ENCODE data around the gene PRDM16. TPM values are rescaled to one million over a fixed set of nuclear protein-coding genes. Genes with fewer than 3 reads are reported as not detected.

PRDM16 gene
- total and polyA plus RNA-seq, 2 of the 4 experiments (the other 2 are of a cell fraction), result 0.02 TPM; not detected in 1

DNA sequence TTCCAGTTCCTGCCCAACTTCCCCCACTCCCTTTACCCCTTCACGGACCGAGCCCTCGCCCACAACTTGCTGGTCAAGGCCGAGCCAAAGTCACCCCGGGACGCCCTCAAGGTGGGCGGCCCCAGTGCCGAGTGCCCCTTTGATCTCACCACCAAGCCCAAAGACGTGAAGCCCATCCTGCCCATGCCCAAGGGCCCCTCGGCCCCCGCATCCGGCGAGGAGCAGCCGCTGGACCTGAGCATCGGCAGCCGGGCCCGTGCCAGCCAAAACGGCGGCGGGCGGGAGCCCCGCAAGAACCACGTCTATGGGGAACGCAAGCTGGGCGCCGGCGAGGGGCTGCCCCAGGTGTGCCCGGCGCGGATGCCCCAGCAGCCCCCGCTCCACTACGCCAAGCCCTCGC, 343.4 kb downstream of the PRDM16 start:
- H3K79me1 ChIP-seq (ENCODE audit: low read depth in 1 of 2, low read length in 2 of 2), result no peaks in the 10 kb centered on the region
- H3K9ac ChIP-seq (ENCODE audit: low read depth, low read length), result no peak overlapping the region
- no peak overlapping the region for H2AFZ ChIP-seq (replicated peaks; ENCODE audit: low read length, poor library complexity)
- H2BK15ac ChIP-seq (ENCODE audit: low read depth, low read length), result no peak overlapping the region
- H3K27me3 ChIP-seq (ENCODE audit: control insufficient read depth, insufficient read depth, low read length), result no peaks in the 10 kb centered on the region
- no peak overlapping the region for H3K14ac ChIP-seq (replicated peaks; ENCODE audit: low read depth, low read length)
- WGBS, 2 experiments (ENCODE audit: extremely low coverage in 2 of 2, insufficient read length in 1 of 2), result 94% methylated on average over 11 of the region's 33 CpGs; no CpG with 5 or more reads in 1 of the 2 experiments
- H2AK9ac ChIP-seq (replicated peaks; ENCODE audit: low read depth, low read length, poor library complexity), result no peak overlapping the region
- no peaks in the 10 kb centered on the region for H3K4me1 ChIP-seq (ENCODE audit: control insufficient read depth, insufficient read depth, low read length)
- H3K36me3 ChIP-seq (ENCODE audit: control insufficient read depth, insufficient read depth, low read length), result no peaks in the 10 kb centered on the region
- no peak overlapping the region for H2BK5ac ChIP-seq (ENCODE audit: low read depth, low read length, poor library complexity, severe bottlenecking)
- H3K27ac ChIP-seq (ENCODE audit: insufficient read depth, low read length), result no peak overlapping the region
- BruUV-seq (replicated peaks), result no TSS peak
- H3K4ac ChIP-seq (ENCODE audit: low read depth, low read length), result no peak overlapping the region
- H3K4me2 ChIP-seq (ENCODE audit: low read depth, low read length), result no peak overlapping the region
- TF ChIP-seq RFX5 (IDR thresholded peaks at IDR 0.05; ENCODE audit: low read depth, low read length) (no peak), FOS (IDR thresholded peaks at IDR 0.05; ENCODE audit: low read depth, low read length) (no peak)
- no peaks in the 10 kb centered on the region for H4K20me1 ChIP-seq (ENCODE audit: insufficient read depth, low read length)
- H2AK5ac ChIP-seq (ENCODE audit: low read depth, low read length), result no peak overlapping the region
- H4K91ac ChIP-seq (ENCODE audit: insufficient read depth, low read depth, low read length), result no peak overlapping the region
- dilution Hi-C loops (cut with HindIII; ENCODE audit: low sequenced_read_pairs, unreplicated experiment) (no loop called here), in situ Hi-C loops (cut with MboI; ENCODE audit: low sequenced_read_pairs) (no loop called here), intact Hi-C loops (cut with micrococcal nuclease) (no loop called here)
- ChIA-PET CTCF (no interaction called here), POLR2A (ENCODE audit: unreplicated experiment) (no interaction called here)
- no peak overlapping the region for H3K4me3 ChIP-seq (ENCODE audit: insufficient read depth, low read depth, low read length)
- ATAC-seq (ENCODE audit: low read depth) (no peak), DNase-seq (no peak)
- H4K5ac ChIP-seq (ENCODE audit: low read depth, low read length), result no peak overlapping the region
- H2BK20ac ChIP-seq (ENCODE audit: low read depth, low read length), result no peak overlapping the region
- H3K9me3 ChIP-seq (ENCODE audit: control insufficient read depth, insufficient read depth, low read length), result peaks cover 8% of the 10 kb centered on the region; the same call in 1 of the 2 replicates
- H3K23ac ChIP-seq (ENCODE audit: low read depth, low read length), result no peak overlapping the region
- H4K8ac ChIP-seq (ENCODE audit: low read depth in 2 of 2, low read length in 2 of 2), result no peak overlapping the region
- H2BK120ac ChIP-seq (ENCODE audit: low read depth, low read length), result no peak overlapping the region
- no peaks in the 10 kb centered on the region for H3K9me1 ChIP-seq (ENCODE audit: insufficient read depth, low read length)
- no peak overlapping the region for H3K18ac ChIP-seq (ENCODE audit: low read depth, low read length)
- no peak overlapping the region for H3K56ac ChIP-seq (ENCODE audit: extremely low read depth, insufficient read depth, low read length)
